Peyer's patch (tissue), 4 donors: ENCODE data around the gene TRPV4. TPM values are rescaled to one million over a fixed set of nuclear protein-coding genes. Genes with fewer than 3 reads are reported as not detected.
A peak's percentile ranks its signal among the peaks of the same experiment; 100 is the strongest.

ENCODE experiments used
- DNase-seq, 3 donors: peaks; one replicate each; pipeline ENCODE4 v3.0.0-alpha.2; 2017 to 2019
- H3K27ac ChIP-seq, 4 donors: fragments of 200-600 bp; sonication (generic); one replicate each; pipeline ENCODE4 v1.5.1; 2016 to 2019
- H3K27me3 ChIP-seq, 2 donors: fragments of 200-600 bp; sonication (generic); one replicate each; pipeline ENCODE4 v1.5.1; 2019
- H3K36me3 ChIP-seq, 3 donors: fragments of 200-600 bp; sonication (generic); one replicate each; pipeline ENCODE4 v1.5.1; 2016 to 2019
- H3K4me1 ChIP-seq, 4 donors: fragments of 200-600 bp; sonication (generic); one replicate each; pipeline ENCODE4 v1.5.1; 2016 to 2019
- H3K4me3 ChIP-seq, 4 donors: fragments of 200-600 bp; sonication (generic); 1 replicate in 3 of 4; 2 replicates in 1 of 4; pipeline ENCODE4 v1.5.1; 2016 to 2019; ENCODE audit warnings: mild to moderate bottlenecking in 1 of 4
- H3K9me3 ChIP-seq, 4 donors: fragments of 200-600 bp; sonication (generic); one replicate each; pipeline ENCODE4 v1.5.1; 2016 to 2019; ENCODE audit warnings: mild to moderate bottlenecking in 1 of 4
- POLR2A ChIP-seq, 2 donors: fragments of 450-650 bp; IDR thresholded peaks; one replicate each; pipeline ENCODE4 v1.5.1; 2017; ENCODE audit warnings: antibody characterized with exemption in 2 of 2, mild to moderate bottlenecking in 2 of 2, moderate library complexity in 2 of 2
- total RNA-seq, 4 donors: library from RNA; depleted of rRNA; stranded (reverse); fragments of >200 nt; gene quantifications; one replicate each; pipeline ENCODE4 v1.1.0, GENCODE V29; 2016
- TF ChIP-seq, protein P1 (sequence below), 6 experiments: fragments of 450-650 bp in 4 of 6; fragments of 200-600 bp in 2 of 6; sonication (generic) in 1 of 6; IDR thresholded peaks; one replicate each; pipeline ENCODE4 v1.5.1; 2017 to 2019; ENCODE audit warnings: antibody characterized with exemption in 6 of 6, mild to moderate bottlenecking in 3 of 6, moderate library complexity in 1 of 6

The TRPV4 gene
- total RNA-seq, 4 donors from 2014 or later: 0.27 to 0.57 TPM; not detected in 2

DNA sequence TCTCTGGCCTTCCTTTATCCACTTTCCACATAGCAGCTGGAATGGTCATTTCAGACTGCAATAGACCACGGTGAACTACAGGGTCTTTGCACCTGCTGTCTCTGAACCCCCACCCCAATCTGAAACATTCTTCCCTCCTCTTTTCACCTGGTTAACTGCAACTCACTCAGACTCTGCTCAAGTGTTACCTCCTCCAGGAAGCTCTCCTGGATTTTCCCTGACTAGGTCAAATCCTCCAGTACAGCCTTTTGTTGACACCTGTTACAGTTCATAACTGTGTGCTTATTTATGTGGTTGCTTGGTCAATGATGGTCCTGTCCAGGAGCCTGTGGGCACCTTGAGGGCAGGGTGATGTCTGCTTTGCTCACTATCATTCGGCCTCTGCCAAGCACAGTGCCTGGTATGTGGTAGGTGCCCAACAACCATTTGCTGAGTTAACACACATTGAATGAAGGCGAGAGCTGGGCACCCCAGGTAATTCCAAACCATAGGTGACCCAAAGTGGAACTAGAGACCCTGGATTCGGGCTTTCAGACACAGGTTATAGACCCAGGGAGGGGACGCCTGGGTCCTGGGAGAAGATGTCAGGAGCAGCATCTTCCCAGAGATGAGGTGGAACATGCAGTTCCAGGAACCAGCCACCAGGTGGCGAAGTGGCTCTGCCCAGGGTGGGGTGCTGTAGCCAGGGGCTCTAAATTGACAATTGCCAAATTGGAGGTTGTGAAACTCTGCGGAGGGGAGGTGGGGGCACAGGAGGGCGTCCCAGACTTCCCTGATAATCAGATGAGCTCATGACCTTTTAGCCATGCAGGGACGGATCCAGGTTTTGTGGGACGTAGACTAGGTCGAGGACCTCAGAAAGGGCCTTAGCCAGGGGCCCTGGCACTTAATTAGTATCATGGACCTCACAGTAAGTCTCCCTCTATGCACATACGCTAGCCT lies 28.1 kb downstream of the TRPV4 start:
- Histone ChIP-seq H3K27ac (no peak overlapping the region), H3K27me3 (no peaks in the 10 kb centered on the region), H3K9me3 (no peaks in the 10 kb centered on the region), H3K4me3 (no peak overlapping the region), H3K4me1 (no peaks in the 10 kb centered on the region), H3K36me3 (no peaks in the 10 kb centered on the region)
- DNase-seq: peak; percentile 58 to 86 (median 78)
- TF ChIP-seq POLR2A (IDR thresholded peaks at IDR 0.05): no peak
- TF ChIP-seq, protein P1, sequence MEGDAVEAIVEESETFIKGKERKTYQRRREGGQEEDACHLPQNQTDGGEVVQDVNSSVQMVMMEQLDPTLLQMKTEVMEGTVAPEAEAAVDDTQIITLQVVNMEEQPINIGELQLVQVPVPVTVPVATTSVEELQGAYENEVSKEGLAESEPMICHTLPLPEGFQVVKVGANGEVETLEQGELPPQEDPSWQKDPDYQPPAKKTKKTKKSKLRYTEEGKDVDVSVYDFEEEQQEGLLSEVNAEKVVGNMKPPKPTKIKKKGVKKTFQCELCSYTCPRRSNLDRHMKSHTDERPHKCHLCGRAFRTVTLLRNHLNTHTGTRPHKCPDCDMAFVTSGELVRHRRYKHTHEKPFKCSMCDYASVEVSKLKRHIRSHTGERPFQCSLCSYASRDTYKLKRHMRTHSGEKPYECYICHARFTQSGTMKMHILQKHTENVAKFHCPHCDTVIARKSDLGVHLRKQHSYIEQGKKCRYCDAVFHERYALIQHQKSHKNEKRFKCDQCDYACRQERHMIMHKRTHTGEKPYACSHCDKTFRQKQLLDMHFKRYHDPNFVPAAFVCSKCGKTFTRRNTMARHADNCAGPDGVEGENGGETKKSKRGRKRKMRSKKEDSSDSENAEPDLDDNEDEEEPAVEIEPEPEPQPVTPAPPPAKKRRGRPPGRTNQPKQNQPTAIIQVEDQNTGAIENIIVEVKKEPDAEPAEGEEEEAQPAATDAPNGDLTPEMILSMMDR (IDR thresholded peaks at IDR 0.05): peak; percentile 84 to 95 (median 90)

DNA sequence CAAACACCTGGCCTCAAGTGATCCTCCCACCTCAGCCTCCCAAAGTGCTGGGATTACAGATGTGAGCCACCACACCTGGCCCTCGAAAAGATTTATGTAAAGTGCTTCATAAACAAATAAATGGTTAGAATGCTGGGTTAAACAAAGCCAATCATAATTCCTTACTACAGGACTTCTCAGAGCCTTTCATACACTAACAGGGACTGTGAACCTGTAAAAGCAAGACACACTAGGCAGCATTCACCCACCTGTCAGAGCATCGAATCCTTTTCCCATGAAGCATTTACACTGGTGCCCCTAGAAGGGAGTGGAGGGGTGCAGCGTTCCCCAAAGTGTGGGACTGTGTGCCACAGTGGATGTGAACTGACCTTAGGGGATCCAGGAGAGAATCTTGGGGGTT lies 29.5 kb downstream of the TRPV4 start:
- DNase-seq: no peak
- H3K9me3 ChIP-seq: no peaks in the 10 kb centered on the region
- H3K36me3 ChIP-seq: no peaks in the 10 kb centered on the region
- H3K27ac ChIP-seq: no peak overlapping the region
- H3K4me1 ChIP-seq: no peaks in the 10 kb centered on the region
- no peaks in the 10 kb centered on the region for H3K27me3 ChIP-seq
- TF ChIP-seq POLR2A (IDR thresholded peaks at IDR 0.05): no peak
- TF ChIP-seq, protein P1 (IDR thresholded peaks at IDR 0.05): no peak
- H3K4me3 ChIP-seq: no peak overlapping the region

DNA sequence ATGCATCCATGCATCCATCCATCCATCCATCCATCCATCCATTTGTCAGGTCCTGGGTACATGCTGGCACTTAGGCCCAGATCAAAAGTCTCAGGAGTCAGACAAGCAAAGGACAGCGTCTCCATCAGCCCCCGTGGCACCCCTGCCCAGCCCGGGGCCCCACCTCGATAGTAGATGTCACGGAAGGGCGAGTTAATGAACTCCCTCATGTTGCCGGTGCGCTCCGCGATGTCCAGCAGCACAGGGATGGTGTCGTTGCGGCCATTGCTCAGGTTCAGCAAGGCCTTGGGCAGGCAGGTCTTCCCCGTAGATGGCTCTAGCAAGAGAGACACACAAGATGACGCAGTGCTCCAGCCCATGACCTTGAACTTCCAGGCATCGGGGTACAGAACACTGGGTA lies 30.4 kb downstream of the TRPV4 start:
- Histone ChIP-seq H3K4me1 (no peaks in the 10 kb centered on the region), H3K36me3 (no peaks in the 10 kb centered on the region), H3K27me3 (no peaks in the 10 kb centered on the region), H3K27ac (no peak overlapping the region), H3K9me3 (no peaks in the 10 kb centered on the region), H3K4me3 (no peak overlapping the region)
- DNase-seq: no peak
- TF ChIP-seq, protein P1 (IDR thresholded peaks at IDR 0.05): no peak
- no peak for TF ChIP-seq POLR2A (IDR thresholded peaks at IDR 0.05)

DNA sequence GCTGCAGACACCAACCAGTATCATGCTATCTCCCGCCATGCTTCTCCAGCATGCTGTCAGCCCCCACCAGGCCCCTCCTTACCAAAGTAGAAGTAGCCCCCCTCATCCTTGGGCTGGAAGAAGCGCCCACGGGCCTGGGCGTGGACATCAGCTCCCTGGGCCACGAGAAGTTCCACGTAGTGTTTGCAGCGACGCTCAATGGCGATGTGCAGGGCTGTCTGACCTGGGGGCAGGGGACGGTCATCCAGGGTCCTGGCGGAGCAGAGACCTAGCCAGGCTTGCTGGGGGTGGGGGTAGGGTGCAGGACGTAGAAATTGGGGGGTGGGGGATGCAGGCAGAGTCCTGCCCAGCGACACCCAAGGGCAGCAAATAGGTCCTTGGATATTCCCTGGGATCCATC lies 32.7 kb downstream of the TRPV4 start:
- Histone ChIP-seq H3K36me3 (no peaks in the 10 kb centered on the region), H3K9me3 (no peaks in the 10 kb centered on the region), H3K27ac (no peak overlapping the region), H3K27me3 (no peaks in the 10 kb centered on the region), H3K4me3 (no peak overlapping the region), H3K4me1 (no peaks in the 10 kb centered on the region)
- TF ChIP-seq, protein P1 (IDR thresholded peaks at IDR 0.05): no peak
- no peak for TF ChIP-seq POLR2A (IDR thresholded peaks at IDR 0.05)
- no peak for DNase-seq

DNA sequence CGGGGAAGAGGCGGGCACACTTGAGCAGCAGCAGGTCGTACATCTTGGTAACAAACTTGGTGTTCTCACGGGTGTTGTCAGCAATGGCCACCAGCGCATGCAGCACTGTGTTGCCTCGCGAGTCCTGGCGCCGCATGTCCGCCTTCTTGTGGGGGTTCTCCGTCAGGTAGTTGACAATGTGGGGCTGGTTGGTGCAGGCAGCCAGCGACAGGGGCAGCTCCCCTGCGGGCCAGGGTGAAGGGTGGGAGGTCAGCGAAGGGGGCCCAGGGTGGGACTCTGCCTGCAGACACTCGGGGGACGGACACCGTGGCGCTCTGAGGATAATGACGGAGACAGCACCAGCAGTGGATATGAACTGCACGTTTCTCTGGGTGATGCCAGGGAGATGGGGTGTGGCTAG lies 34.5 kb downstream of the TRPV4 start:
- Histone ChIP-seq H3K27me3 (no peaks in the 10 kb centered on the region), H3K9me3 (no peaks in the 10 kb centered on the region), H3K36me3 (no peaks in the 10 kb centered on the region), H3K4me3 (no peak overlapping the region), H3K4me1 (no peaks in the 10 kb centered on the region), H3K27ac (no peak overlapping the region)
- DNase-seq: no peak
- TF ChIP-seq POLR2A (IDR thresholded peaks at IDR 0.05): no peak
- TF ChIP-seq, protein P1 (IDR thresholded peaks at IDR 0.05): no peak
